HEK293 (cell line): ENCODE data around the gene C12orf42.

ENCODE experiments used
- CTCF ChIA-PET: fragments of 350-600 bp; formaldehyde crosslinking; extraction: SDS; loops from one replicate; lab custom pipeline; 2021; ENCODE audit warnings: antibody characterized with exemption; lab: Yijun Ruan, JAX
- POLR2A ChIA-PET: fragments of 300-600 bp; formaldehyde crosslinking; extraction: SDS; loops from one replicate; lab custom pipeline; 2020; ENCODE audit warnings: antibody characterized with exemption, inconsistent platforms; lab: Yijun Ruan, JAX
- H3K27ac ChIP-seq: fragments of 200-500 bp; sonication (Bioruptor generic); 2 replicates; pipeline ENCODE4 v1.5.1; 2014; ENCODE audit warnings: low read depth, low read length, control low read depth, inconsistent platforms; ENCODE audit errors: extremely low read depth
- H3K36me3 ChIP-seq, 2 experiments: fragments of 200-500 bp in 1 of 2; sonication (Bioruptor generic) in 1 of 2; 1 replicate in 1 of 2; 2 replicates in 1 of 2; pipeline ENCODE4 v1.5.1; 2014 to 2017; ENCODE audit warnings: inconsistent platforms in 2 of 2, low read length in 2 of 2; ENCODE audit not compliant: control insufficient read depth in 2 of 2, insufficient read depth in 1 of 2
- H3K4me1 ChIP-seq: fragments of 200-500 bp; sonication (Bioruptor generic); 2 replicates; pipeline ENCODE4 v1.5.1; 2014; ENCODE audit warnings: mild to moderate bottlenecking, low read length, inconsistent platforms; ENCODE audit not compliant: control insufficient read depth, insufficient read depth
- H3K4me3 ChIP-seq: 2 replicates; pipeline ENCODE4 v1.5.1; 2011; ENCODE audit warnings: low read depth, mild to moderate bottlenecking, control low read depth, low read length, moderate library complexity
- H3K9me3 ChIP-seq: fragments of 200-500 bp; sonication (Bioruptor generic); 2 replicates; pipeline ENCODE4 v1.5.1; 2014; ENCODE audit warnings: low read depth, low read length, inconsistent platforms; ENCODE audit not compliant: control insufficient read depth, insufficient read depth
- BCL11A ChIP-seq: fragments of 450-650 bp; formaldehyde crosslinking; IDR thresholded peaks from 2 replicates; pipeline ENCODE4 v1.5.1; 2016; ENCODE audit warnings: low read depth, missing biosample characterization, missing genetic modification characterization
- KLF1 ChIP-seq: fragments of 450-650 bp; formaldehyde crosslinking; IDR thresholded peaks from 2 replicates; pipeline ENCODE4 v1.5.1; 2016; ENCODE audit warnings: missing biosample characterization, missing genetic modification characterization
- KLF8 ChIP-seq: fragments of 450-650 bp; formaldehyde crosslinking; IDR thresholded peaks from 2 replicates; pipeline ENCODE4 v1.5.1; 2016; ENCODE audit warnings: missing biosample characterization, missing genetic modification characterization
- OVOL3 ChIP-seq: fragments of 450-650 bp; formaldehyde crosslinking; IDR thresholded peaks from 2 replicates; pipeline ENCODE4 v1.5.1; 2016; ENCODE audit warnings: missing biosample characterization, missing genetic modification characterization
- PATZ1 ChIP-seq: fragments of 450-650 bp; formaldehyde crosslinking; IDR thresholded peaks from 2 replicates; pipeline ENCODE4 v1.5.1; 2016; ENCODE audit warnings: missing biosample characterization, missing genetic modification characterization
- PRDM10 ChIP-seq: fragments of 450-650 bp; formaldehyde crosslinking; IDR thresholded peaks from 2 replicates; pipeline ENCODE4 v1.5.1; 2016; ENCODE audit warnings: missing biosample characterization, missing genetic modification characterization
- ZBTB48 ChIP-seq: fragments of 450-650 bp; formaldehyde crosslinking; IDR thresholded peaks from 2 replicates; pipeline ENCODE4 v1.5.1; 2016; ENCODE audit warnings: missing biosample characterization, missing genetic modification characterization
- ZFP37 ChIP-seq: fragments of 450-650 bp; formaldehyde crosslinking; IDR thresholded peaks from 2 replicates; pipeline ENCODE4 v1.5.1; 2016; ENCODE audit warnings: missing biosample characterization, missing genetic modification characterization
- ZNF157 ChIP-seq: fragments of 450-650 bp; formaldehyde crosslinking; IDR thresholded peaks from 2 replicates; pipeline ENCODE4 v1.5.1; 2016; ENCODE audit warnings: missing biosample characterization, missing genetic modification characterization
- ZNF175 ChIP-seq: fragments of 450-650 bp; formaldehyde crosslinking; IDR thresholded peaks from 2 replicates; pipeline ENCODE4 v1.5.1; 2016; ENCODE audit warnings: missing biosample characterization, missing genetic modification characterization
- ZNF18 ChIP-seq: fragments of 450-650 bp; formaldehyde crosslinking; IDR thresholded peaks from 2 replicates; pipeline ENCODE4 v1.5.1; 2016; ENCODE audit warnings: missing biosample characterization, missing genetic modification characterization
- ZNF311 ChIP-seq: fragments of 450-650 bp; formaldehyde crosslinking; IDR thresholded peaks from 2 replicates; pipeline ENCODE4 v1.5.1; 2017; ENCODE audit warnings: missing biosample characterization, missing genetic modification characterization, borderline replicate concordance
- ZNF350 ChIP-seq: fragments of 450-650 bp; formaldehyde crosslinking; IDR thresholded peaks from 2 replicates; pipeline ENCODE4 v1.5.0; 2017; ENCODE audit warnings: missing biosample characterization, mild to moderate bottlenecking, missing genetic modification characterization
- ZNF433 ChIP-seq: fragments of 450-650 bp; formaldehyde crosslinking; IDR thresholded peaks from 2 replicates; pipeline ENCODE4 v1.5.1; 2016; ENCODE audit warnings: missing biosample characterization, missing genetic modification characterization, low read depth
- ZNF449 ChIP-seq: fragments of 450-650 bp; formaldehyde crosslinking; IDR thresholded peaks from 2 replicates; pipeline ENCODE4 v1.5.1; 2017; ENCODE audit warnings: missing biosample characterization, mild to moderate bottlenecking, missing genetic modification characterization, moderate library complexity
- ZNF513 ChIP-seq: fragments of 450-650 bp; IDR thresholded peaks from 2 replicates; pipeline ENCODE4 v1.5.1; 2018; ENCODE audit warnings: missing biosample characterization, missing genetic modification characterization
- ZNF624 ChIP-seq: fragments of 450-650 bp; formaldehyde crosslinking; IDR thresholded peaks from 2 replicates; pipeline ENCODE4 v1.5.1; 2017; ENCODE audit warnings: missing biosample characterization, missing genetic modification characterization
- ZSCAN23 ChIP-seq: fragments of 450-650 bp; formaldehyde crosslinking; IDR thresholded peaks from 2 replicates; pipeline ENCODE4 v1.5.1; 2016; ENCODE audit warnings: missing biosample characterization, missing genetic modification characterization
- ZSCAN30 ChIP-seq: fragments of 450-650 bp; IDR thresholded peaks from 2 replicates; pipeline ENCODE4 v1.5.1; 2018; ENCODE audit warnings: missing biosample characterization, mild to moderate bottlenecking, missing genetic modification characterization, moderate library complexity

Gene C12orf42

GRCh38 chr12:103444983-103445382 lies 50.8 kb downstream of the C12orf42 start (continued):
- TF ChIP-seq ZNF513 (tag by site-specific recombination) = no peak
- no peak for TF ChIP-seq ZNF624 (tag by site-specific recombination)
- TF ChIP-seq KLF1 = no peak
- no peak for TF ChIP-seq ZNF449
- no peak for TF ChIP-seq ZNF157 (tag by site-specific recombination)
- no peak for TF ChIP-seq ZNF311 (tag by site-specific recombination)
- no peak for TF ChIP-seq ZNF18 (tag by site-specific recombination)
- no peak for TF ChIP-seq ZNF433 (tag by site-specific recombination)
- TF ChIP-seq BCL11A = no peak
- no peak for TF ChIP-seq ZSCAN30 (tag by site-specific recombination)
- TF ChIP-seq ZFP37 (tag by site-specific recombination) = no peak
- TF ChIP-seq OVOL3 = no peak
- no peak for TF ChIP-seq ZSCAN23 (tag by site-specific recombination)
- no peak for TF ChIP-seq PRDM10
- TF ChIP-seq, all 188 proteins: peak for 0

- POLR2A ChIA-PET = no interaction called here
Measured at GRCh38 chr12:103442822-103443221, 52.9 kb downstream of the C12orf42 start.

More at GRCh38 chr12:103442822-103443221, 52.9 kb downstream of the C12orf42 start:
- Histone ChIP-seq H3K36me3 (no peaks in the 10 kb centered on the region), H3K4me1 (no peaks in the 10 kb centered on the region), H3K27ac (no peak overlapping the region), H3K4me3 (no peak overlapping the region), H3K9me3 (no peaks in the 10 kb centered on the region)
- TF ChIP-seq ZNF175 (tag by site-specific recombination) (no peak), PATZ1 (no peak), KLF8 (no peak), ZNF624 (tag by site-specific recombination) (no peak), ZBTB48 (no peak), ZNF311 (tag by site-specific recombination) (no peak), ZNF350 (tag by site-specific recombination) (no peak)
- CTCF ChIA-PET = no interaction called here
